ENCODE measurements around the gene ZHX3.
"Not testable (repeated sequence)": the region's sequence is repeated elsewhere in the genome, so short reads cannot be mapped to it uniquely, and the experiment has no call there.

ZHX3 gene

DNA sequence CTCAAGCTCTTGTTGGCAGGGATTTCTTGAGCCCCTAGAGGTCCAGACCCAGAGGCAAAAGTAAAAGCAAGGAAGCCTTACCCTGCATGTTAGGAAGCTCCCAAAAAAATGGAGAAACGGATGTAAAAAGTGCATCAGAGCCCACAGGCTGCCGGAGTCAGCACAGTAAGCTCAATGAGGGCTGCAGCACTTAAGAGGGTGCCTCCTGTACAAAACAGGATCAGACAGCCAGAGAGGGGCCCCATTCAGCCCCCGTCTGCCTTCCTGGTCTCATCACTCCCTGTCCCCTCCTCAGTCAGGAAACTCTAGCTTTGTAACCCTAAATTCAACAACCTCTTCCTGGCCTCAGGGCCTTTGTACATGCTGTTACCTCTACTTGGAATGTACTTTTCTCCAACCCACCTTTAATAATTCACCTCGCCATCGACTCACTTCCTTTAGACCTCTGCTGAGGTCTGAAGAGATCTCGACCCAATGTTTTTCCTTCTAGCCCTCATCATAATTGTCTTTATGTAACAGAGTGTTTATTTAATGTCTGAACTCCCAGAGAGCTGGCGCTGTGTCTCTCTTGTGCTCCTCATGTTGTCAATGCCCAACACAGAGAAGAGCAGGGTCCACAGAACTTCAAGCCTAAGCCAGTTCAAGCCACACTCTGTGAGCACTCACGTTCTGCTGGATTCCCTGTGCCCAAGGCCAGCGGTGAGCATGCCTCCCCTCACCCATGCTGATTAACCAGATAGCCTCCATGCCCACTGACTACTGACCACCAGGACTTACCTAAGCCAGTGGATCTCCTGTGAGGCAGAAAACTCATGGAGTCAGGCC lies 183.0 kb downstream of the ZHX3 start:
- no peak for TF ChIP-seq CTCF (IDR thresholded peaks at IDR 0.05; ENCODE audit: low read depth, low read length, missing control alignments)
- no peaks in the 10 kb centered on the region for H3K27me3 ChIP-seq (replicated peaks)
- H3K36me3 ChIP-seq (replicated peaks): peaks cover 12% of the 10 kb centered on the region
- in situ Hi-C loops (cut with HindIII; ENCODE audit: low pct_ligation_motif_present, low sequenced_read_pairs): no loop called here
- no peak overlapping the region for H3K4me3 ChIP-seq (ENCODE audit: low read depth, low read length)
- H3K27ac ChIP-seq: no peak overlapping the region
- no peak for DNase-seq

DNA sequence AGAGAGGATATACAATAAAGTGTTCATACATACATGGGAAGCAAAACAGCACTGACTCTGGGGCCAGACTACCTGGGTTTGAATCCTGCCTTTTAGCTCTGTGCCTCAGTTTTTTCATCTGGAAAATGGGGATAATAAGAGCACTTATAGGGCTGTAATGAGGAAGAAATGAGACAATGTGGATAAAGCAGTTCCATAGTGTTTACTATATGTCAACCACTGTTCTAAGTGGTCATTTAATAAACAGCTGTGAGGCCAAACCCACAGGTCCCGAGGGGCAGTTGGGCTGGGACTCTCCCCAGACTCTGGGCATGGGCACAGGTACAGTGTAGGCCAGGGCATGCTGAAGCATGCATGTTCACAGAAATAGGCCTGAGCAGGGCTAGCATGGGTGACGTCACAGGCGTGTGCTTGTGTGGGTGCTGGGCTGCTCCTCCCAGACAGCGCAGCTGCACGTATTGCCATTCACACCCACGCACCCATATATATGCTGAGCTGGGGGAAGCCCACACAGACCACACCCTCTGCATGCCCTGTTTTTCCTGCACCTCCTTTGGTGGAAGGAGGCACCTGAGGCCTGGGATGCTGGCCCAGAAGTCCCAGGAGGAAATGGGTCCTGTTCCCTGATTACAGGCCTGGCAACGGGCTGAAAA lies 183.7 kb downstream of the ZHX3 start:
- Histone ChIP-seq H3K27me3 (replicated peaks) (no peaks in the 10 kb centered on the region), H3K27ac (no peak overlapping the region), H3K4me3 (ENCODE audit: low read depth, low read length) (no peak overlapping the region), H3K36me3 (replicated peaks) (peaks cover 15% of the 10 kb centered on the region)
- DNase-seq: no peak
- no peak for TF ChIP-seq CTCF (IDR thresholded peaks at IDR 0.05; ENCODE audit: low read depth, low read length, missing control alignments)
- in situ Hi-C loops (cut with HindIII; ENCODE audit: low pct_ligation_motif_present, low sequenced_read_pairs): no loop called here

GRCh38 chr20:41132388-41132775 lies 185.1 kb downstream of the ZHX3 start:
- H3K4me3 ChIP-seq (ENCODE audit: low read depth, low read length); H3K27ac ChIP-seq; in situ Hi-C loops (cut with HindIII; ENCODE audit: low pct_ligation_motif_present, low sequenced_read_pairs); H3K27me3 ChIP-seq (replicated peaks); DNase-seq: not testable (repeated sequence)
- H3K36me3 ChIP-seq (replicated peaks): peaks cover 20% of the 10 kb centered on the region

DNA sequence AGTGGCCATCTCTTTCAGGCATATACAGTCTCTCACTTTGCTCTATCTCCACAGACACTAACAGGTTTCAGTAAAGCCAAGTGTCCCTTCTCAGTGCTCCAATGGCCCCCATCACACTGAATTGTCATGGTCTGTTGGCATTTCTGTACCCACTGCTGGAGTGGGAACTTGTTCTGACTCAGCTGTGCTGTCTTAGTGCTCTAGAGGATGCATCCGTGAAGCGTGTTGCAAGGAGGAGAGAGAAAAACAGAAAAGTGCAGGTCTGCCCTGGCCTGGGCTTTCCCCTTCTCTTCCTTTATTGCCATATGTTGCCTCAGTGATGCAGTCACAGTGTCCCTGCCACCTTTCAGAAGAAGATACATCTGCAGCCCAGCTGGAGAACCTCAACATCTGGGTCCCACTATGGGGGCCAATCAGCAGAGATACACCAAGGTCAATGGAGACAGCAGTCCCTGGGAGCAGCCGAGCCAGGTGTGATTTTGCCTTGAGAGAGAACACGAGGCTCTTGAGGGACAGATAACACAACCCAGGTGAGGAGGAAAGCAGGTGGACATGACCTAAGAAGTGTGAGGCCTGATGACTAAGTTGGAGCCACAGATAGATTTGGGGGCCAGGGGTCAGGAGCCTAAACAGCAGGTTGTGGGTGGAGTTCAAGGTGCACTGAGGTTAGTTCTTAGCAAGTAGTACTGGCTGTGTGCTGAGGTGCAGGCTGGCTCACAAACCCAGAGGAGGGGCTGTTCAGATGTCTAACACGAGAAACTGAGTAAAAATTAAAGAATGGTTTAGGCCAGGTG lies 185.7 kb downstream of the ZHX3 start:
- H3K4me3 ChIP-seq (ENCODE audit: low read depth, low read length): no peak overlapping the region
- peaks cover 24% of the 10 kb centered on the region for H3K36me3 ChIP-seq (replicated peaks)
- in situ Hi-C loops (cut with HindIII; ENCODE audit: low pct_ligation_motif_present, low sequenced_read_pairs): no loop called here
- DNase-seq: no peak
- H3K27me3 ChIP-seq (replicated peaks): no peaks in the 10 kb centered on the region
- TF ChIP-seq CTCF (IDR thresholded peaks at IDR 0.05; ENCODE audit: low read depth, low read length, missing control alignments): no peak
- H3K27ac ChIP-seq: no peak overlapping the region

Measured in brain microvascular endothelial cell (primary cell).